ENCODE data around the gene PPP2R5E.

PPP2R5E gene

GRCh38 chr14:63454436-63454835 is 88.7 kb downstream of the PPP2R5E start:
- TF ChIP-seq, protein P1, sequence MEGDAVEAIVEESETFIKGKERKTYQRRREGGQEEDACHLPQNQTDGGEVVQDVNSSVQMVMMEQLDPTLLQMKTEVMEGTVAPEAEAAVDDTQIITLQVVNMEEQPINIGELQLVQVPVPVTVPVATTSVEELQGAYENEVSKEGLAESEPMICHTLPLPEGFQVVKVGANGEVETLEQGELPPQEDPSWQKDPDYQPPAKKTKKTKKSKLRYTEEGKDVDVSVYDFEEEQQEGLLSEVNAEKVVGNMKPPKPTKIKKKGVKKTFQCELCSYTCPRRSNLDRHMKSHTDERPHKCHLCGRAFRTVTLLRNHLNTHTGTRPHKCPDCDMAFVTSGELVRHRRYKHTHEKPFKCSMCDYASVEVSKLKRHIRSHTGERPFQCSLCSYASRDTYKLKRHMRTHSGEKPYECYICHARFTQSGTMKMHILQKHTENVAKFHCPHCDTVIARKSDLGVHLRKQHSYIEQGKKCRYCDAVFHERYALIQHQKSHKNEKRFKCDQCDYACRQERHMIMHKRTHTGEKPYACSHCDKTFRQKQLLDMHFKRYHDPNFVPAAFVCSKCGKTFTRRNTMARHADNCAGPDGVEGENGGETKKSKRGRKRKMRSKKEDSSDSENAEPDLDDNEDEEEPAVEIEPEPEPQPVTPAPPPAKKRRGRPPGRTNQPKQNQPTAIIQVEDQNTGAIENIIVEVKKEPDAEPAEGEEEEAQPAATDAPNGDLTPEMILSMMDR (IDR thresholded peaks at IDR 0.05; ENCODE audit: low read depth, low read length, missing control alignments), result no peak

GRCh38 chr14:63453443-63453936 is 89.7 kb downstream of the PPP2R5E start:
- H3K4me3 ChIP-seq (ENCODE audit: low read depth, low read length), result no peak overlapping the region
- TF ChIP-seq, protein P1 (IDR thresholded peaks at IDR 0.05; ENCODE audit: low read depth, low read length, missing control alignments), result no peak
- DNase-seq (ENCODE audit: low read depth), result no peak

More at GRCh38 chr14:63454436-63454835, 88.7 kb downstream of the PPP2R5E start:
- no peak for DNase-seq (ENCODE audit: low read depth)
- H3K4me3 ChIP-seq (ENCODE audit: low read depth, low read length), result no peak overlapping the region

DNA sequence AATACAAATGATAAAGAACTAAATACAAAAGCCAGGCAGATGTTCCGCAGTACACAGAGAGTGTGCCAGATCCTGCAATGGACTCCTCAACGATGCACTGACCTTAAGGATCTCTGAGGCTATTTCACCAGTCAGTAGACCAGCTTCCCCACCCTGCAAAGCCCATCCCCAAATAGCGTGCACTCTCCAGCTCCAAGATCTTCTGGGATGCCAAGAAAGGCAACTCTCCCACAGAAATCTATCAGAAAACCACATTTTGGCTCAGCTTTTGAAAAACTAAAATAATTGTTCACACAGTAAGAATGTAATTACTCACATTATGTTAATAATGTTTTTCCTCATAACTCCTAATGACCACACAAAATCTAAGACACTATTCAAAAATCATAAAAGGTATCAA is 90.4 kb downstream of the PPP2R5E start:
- no peak for DNase-seq (ENCODE audit: low read depth)
- H3K4me3 ChIP-seq (ENCODE audit: low read depth, low read length), result no peak overlapping the region
- TF ChIP-seq, protein P1 (IDR thresholded peaks at IDR 0.05; ENCODE audit: low read depth, low read length, missing control alignments), result no peak

- TF ChIP-seq, protein P1 (IDR thresholded peaks at IDR 0.05; ENCODE audit: low read depth, low read length, missing control alignments), result no peak
- no peak for DNase-seq (ENCODE audit: low read depth)
- no peak overlapping the region for H3K4me3 ChIP-seq (ENCODE audit: low read depth, low read length)
Observed at GRCh38 chr14:63448841-63449240, 94.3 kb downstream of the PPP2R5E start.

DNA sequence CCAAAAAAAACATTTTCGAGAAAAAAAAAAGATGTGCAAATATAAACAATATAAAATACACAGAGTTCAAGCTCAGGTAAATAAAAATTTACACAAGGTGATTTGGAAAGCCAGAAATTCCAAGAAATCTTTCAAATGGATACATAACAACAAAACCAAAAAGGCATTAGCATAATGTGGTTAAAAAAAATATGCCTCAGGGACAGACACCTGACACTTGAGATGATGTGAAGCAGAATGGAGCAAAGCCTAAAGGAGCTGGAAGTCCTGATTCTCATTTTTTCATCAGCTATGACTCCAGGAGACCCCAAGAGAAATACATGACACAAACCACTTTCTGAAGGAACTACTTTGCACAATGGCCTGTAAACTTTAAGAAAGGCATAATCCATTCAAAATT is 98.6 kb downstream of the PPP2R5E start:
- TF ChIP-seq, protein P1 (IDR thresholded peaks at IDR 0.05; ENCODE audit: low read depth, low read length, missing control alignments), result no peak
- no peak overlapping the region for H3K4me3 ChIP-seq (ENCODE audit: low read depth, low read length)
- DNase-seq (ENCODE audit: low read depth), result no peak

GRCh38 chr14:63443988-63444387 is 99.2 kb downstream of the PPP2R5E start:
- no peak for DNase-seq (ENCODE audit: low read depth)
- TF ChIP-seq, protein P1 (IDR thresholded peaks at IDR 0.05; ENCODE audit: low read depth, low read length, missing control alignments), result no peak
- no peak overlapping the region for H3K4me3 ChIP-seq (ENCODE audit: low read depth, low read length)

GRCh38 chr14:63443361-63443760 is 99.8 kb downstream of the PPP2R5E start:
- DNase-seq (ENCODE audit: low read depth), result no peak
- TF ChIP-seq, protein P1 (IDR thresholded peaks at IDR 0.05; ENCODE audit: low read depth, low read length, missing control alignments), result no peak

More at GRCh38 chr14:63443361-63443760, 99.8 kb downstream of the PPP2R5E start:
- no peak overlapping the region for H3K4me3 ChIP-seq (ENCODE audit: low read depth, low read length)
